DMS153 treated with DMSO at 0.1 percent for 48 hours (cell line): ENCODE results near the gene UGT1A4.
"Not testable (repeated sequence)": the region's sequence is repeated elsewhere in the genome, so short reads cannot be mapped to it uniquely, and the experiment has no call there.

Experiments
- DNase-seq: peaks from one replicate; lab custom pipeline; 2025; ENCODE audit not compliant: unreplicated experiment; lab: John Stamatoyannopoulos, UW

UGT1A4 gene

DNA sequence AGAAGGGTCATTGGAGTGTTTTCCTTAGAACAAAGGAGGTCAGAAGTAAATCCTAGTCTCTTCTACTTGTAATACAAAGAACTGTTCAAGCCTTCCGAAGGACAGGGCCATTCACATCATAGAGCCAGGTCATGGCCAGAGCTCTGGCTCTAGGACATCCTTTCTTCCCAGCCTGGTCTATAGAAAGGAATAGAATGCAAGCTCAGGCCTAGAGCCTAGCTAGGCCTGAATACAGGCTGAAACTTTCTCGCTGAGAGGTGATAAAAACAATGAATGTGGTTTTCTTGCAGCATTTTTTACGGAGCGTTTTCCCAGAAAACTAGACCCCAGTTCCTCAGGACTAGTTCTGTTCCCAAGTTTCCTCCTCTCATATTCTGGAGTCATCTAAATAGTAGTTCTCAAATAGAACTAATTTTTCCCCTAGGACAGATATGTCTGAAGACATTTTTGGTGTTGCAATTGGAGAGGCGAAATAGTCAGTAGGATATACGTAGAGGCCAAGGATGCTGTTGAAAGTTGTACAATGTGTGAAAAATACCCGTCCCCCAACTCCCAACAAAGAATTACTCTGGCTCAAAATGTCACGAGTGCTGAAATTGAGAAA is 19.0 kb upstream of the UGT1A4 start:
- DNase-seq, result no peak

GRCh38 chr2:233700028-233700635 is 18.4 kb upstream of the UGT1A4 start:
- DNase-seq, result no peak

- DNase-seq, result not testable (repeated sequence)
Measured at GRCh38 chr2:233700842-233701241, 17.7 kb upstream of the UGT1A4 start.

GRCh38 chr2:233702238-233702637 is 16.3 kb upstream of the UGT1A4 start:
- no peak for DNase-seq

DNA sequence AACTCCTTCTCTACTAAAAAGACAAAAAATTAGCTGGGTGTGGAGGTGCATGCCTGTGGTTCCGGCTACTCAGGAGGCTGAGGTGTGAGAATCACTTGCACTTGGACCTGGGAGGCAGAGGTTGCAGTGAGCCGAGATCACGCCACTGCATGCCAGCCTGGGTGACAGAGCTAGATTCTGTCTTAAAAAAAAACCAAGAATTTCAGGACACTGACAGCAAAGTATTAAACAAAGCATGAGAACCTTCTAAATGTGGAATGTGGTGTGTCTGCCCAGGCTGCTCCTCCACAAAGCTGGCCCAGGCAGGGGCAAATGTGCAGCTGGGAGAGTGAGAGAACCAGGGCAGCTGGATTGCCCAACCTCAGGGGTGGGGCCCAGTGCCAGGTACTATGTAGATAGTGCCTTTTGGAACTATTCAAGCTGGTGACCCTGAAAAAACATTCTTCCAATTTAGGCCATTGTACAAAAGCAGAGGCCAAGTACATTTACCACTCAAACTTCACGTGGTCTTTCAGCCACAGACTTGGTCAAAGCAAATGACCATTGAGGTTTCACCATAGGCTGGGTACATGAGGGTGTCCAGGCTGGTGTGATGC is 12.5 kb upstream of the UGT1A4 start:
- DNase-seq, result no peak

DNA sequence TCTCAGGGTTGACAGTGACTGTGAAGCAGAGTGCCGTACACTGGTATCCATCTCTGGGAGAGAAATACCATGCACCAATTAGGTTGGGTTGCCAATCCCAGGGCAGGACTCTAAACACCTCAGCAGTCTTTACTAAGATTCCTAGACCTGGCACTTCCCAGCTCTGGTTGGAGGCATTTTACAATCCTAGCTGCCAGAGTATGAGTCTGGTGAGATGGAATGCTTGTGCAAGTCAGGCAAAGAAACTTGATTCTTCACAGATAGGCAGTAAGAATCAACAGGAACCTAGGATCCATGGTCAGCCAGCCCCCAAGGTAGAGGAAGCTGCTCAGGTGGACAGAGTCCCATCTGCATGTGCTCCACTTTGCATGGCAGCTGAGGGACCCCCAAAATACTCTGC is 11.8 kb upstream of the UGT1A4 start:
- DNase-seq, result no peak

GRCh38 chr2:233707940-233708644 is 10.4 kb upstream of the UGT1A4 start:
- DNase-seq, result no peak

- DNase-seq, result no peak
Measured at GRCh38 chr2:233708942-233709341, 9.6 kb upstream of the UGT1A4 start.

DNA sequence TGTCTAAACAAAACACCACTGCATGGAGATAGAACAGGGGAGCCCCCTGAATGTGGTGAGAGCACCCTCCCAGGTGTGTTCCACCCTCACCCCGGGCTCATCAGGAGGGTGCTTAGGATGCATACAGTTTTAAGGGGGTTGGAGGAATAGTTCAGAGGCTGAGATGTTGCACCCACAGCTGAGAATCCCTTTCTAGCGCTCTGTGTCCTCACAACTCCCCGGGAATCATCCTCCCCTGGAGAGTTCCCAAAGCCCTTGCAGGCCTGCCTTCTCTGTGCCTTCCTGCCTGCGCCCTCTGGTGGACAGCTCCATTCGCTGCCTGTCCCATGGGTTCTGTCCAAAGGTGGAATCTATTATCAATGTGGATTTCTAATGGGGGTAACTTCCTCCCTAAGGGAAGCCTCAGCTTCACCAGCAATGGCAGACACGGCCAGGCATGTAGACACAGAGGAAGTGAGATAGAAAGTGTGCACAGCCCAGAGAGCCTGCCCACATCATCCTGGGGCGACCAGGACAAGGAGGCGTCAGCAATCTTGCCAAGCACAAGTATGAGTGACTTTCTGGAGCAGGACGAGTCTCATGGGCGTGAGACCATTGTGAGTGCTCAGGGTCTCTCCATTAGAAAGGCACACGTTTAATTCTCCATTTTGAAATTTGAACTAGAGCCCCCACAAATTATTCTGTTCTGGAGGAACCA is 7.1 kb upstream of the UGT1A4 start:
- peak; percentile 73 for DNase-seq

GRCh38 chr2:233712611-233713261 is 5.8 kb upstream of the UGT1A4 start, which contains the start of gene UGT1A5:
Gene UGT1A5, plus strand, starts transcription at chr2:233712907. Its CDS starts 85 bp downstream, at chr2:233712992.
- no peak for DNase-seq

DNA sequence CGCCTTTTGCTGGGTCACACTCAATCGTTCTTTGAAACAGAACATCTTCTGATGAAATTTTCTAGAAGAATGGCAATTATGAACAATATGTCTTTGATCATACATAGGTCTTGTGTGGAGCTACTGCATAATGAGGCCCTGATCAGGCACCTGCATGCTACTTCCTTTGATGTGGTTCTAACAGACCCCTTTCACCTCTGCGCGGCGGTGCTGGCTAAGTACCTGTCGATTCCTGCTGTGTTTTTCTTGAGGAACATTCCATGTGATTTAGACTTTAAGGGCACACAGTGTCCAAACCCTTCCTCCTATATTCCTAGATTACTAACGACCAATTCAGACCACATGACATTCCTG is 5.3 kb upstream of the UGT1A4 start:
- DNase-seq, result no peak

- no peak for DNase-seq
Measured at GRCh38 chr2:233714121-233714520, 4.4 kb upstream of the UGT1A4 start.

- no peak for DNase-seq
Measured at GRCh38 chr2:233728723-233729301, 10.3 kb downstream of the UGT1A4 start, which contains the start of gene UGT1A3. Gene UGT1A3, plus strand, starts transcription at chr2:233729042. Its CDS starts 85 bp downstream, at chr2:233729127.

DNA sequence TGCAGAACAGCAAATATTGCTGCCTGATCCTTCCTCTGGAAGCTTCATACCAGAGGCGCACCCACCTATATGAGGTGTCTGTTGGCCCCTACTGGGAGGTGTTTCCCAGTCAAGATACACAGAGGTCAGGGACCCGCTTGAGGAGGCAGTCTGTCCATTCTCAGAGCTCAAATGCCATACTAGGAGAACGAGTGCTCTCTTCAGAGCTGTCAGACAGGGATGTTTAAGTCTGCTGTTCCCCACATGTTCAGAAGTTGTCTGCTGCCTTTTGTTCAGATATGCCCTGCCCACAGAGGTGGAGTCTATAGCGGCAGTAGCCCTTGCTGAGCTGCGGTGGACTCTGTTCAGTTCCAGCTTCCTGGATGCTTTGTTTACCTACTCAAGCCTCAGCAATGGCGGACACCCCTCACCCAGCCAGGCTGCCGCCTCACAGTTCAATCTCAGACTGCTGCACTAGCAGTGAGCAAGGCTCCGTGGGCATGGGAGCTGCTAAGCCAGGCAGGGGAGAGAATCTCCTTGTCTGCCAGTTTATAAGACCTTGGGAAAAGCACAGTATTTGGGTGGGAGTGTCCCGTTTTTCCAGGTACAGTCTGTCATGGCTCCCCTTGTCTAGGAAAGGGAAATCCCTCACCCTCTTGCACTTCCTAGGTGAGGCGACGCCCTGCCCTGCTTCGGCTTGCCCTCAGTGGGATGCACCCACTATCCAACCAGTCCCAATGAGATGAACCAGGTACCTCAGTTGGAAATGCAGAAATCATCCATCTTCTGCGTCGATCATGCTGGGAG is 18.5 kb downstream of the UGT1A4 start:
- DNase-seq, result peak; percentile 2

- no peak for DNase-seq
Measured at GRCh38 chr2:233740870-233741269, 22.3 kb downstream of the UGT1A4 start.

GRCh38 chr2:233743464-233744259 is 25.1 kb downstream of the UGT1A4 start:
- no peak for DNase-seq

GRCh38 chr2:233745073-233745755 is 26.7 kb downstream of the UGT1A4 start:
- no peak for DNase-seq

GRCh38 chr2:233745838-233746237 is 27.3 kb downstream of the UGT1A4 start:
- not testable (repeated sequence) for DNase-seq
